Neural cell (in vitro differentiated cells): ENCODE measurements around the gene COPG1.

Experiments
- EZH2 ChIP-seq: fragments of 200-600, 300-800 bp; shearing (Covaris generic), sonication (generic); IDR thresholded peaks from 2 replicates; pipeline ENCODE4 v1.6.1; 2014; ENCODE audit warnings: antibody characterized with exemption, low read length, borderline replicate concordance, mild to moderate bottlenecking; ENCODE audit not compliant: insufficient read depth, poor library complexity, severe bottlenecking
- MXI1 ChIP-seq: fragments of 450-650 bp; conservative IDR thresholded peaks from 2 replicates; pipeline ENCODE4 v1.6.1; 2014; ENCODE audit warnings: antibody characterized with exemption, mild to moderate bottlenecking; ENCODE audit not compliant: poor library complexity, severe bottlenecking
- POLR2AphosphoS5 ChIP-seq: IDR thresholded peaks from 2 replicates; pipeline ENCODE4 v1.6.1; 2012
- RAD21 ChIP-seq: fragments of 450-650 bp; conservative IDR thresholded peaks from 2 replicates; pipeline ENCODE4 v1.6.1; 2014; ENCODE audit warnings: antibody characterized with exemption, mild to moderate bottlenecking, moderate library complexity
- TAF1 ChIP-seq: IDR thresholded peaks from 2 replicates; pipeline ENCODE4 v1.6.1; 2012; ENCODE audit warnings: low read depth
- TF ChIP-seq, protein P1 (sequence below): fragments of 450-650 bp; IDR thresholded peaks from 2 replicates; pipeline ENCODE4 v1.5.1; 2014; ENCODE audit warnings: antibody characterized with exemption, mild to moderate bottlenecking, moderate library complexity; ENCODE audit not compliant: poor library complexity, severe bottlenecking
- TF ChIP-seq, protein P2 (sequence below): IDR thresholded peaks from 2 replicates; pipeline ENCODE4 v1.6.1; 2012; ENCODE audit warnings: borderline replicate concordance

- TF ChIP-seq POLR2AphosphoS5 (no peak), RAD21 (no peak), TAF1 (no peak), EZH2 (no peak), MXI1 (no peak)
- TF ChIP-seq, protein P1, sequence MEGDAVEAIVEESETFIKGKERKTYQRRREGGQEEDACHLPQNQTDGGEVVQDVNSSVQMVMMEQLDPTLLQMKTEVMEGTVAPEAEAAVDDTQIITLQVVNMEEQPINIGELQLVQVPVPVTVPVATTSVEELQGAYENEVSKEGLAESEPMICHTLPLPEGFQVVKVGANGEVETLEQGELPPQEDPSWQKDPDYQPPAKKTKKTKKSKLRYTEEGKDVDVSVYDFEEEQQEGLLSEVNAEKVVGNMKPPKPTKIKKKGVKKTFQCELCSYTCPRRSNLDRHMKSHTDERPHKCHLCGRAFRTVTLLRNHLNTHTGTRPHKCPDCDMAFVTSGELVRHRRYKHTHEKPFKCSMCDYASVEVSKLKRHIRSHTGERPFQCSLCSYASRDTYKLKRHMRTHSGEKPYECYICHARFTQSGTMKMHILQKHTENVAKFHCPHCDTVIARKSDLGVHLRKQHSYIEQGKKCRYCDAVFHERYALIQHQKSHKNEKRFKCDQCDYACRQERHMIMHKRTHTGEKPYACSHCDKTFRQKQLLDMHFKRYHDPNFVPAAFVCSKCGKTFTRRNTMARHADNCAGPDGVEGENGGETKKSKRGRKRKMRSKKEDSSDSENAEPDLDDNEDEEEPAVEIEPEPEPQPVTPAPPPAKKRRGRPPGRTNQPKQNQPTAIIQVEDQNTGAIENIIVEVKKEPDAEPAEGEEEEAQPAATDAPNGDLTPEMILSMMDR: no peak
- TF ChIP-seq, protein P2, sequence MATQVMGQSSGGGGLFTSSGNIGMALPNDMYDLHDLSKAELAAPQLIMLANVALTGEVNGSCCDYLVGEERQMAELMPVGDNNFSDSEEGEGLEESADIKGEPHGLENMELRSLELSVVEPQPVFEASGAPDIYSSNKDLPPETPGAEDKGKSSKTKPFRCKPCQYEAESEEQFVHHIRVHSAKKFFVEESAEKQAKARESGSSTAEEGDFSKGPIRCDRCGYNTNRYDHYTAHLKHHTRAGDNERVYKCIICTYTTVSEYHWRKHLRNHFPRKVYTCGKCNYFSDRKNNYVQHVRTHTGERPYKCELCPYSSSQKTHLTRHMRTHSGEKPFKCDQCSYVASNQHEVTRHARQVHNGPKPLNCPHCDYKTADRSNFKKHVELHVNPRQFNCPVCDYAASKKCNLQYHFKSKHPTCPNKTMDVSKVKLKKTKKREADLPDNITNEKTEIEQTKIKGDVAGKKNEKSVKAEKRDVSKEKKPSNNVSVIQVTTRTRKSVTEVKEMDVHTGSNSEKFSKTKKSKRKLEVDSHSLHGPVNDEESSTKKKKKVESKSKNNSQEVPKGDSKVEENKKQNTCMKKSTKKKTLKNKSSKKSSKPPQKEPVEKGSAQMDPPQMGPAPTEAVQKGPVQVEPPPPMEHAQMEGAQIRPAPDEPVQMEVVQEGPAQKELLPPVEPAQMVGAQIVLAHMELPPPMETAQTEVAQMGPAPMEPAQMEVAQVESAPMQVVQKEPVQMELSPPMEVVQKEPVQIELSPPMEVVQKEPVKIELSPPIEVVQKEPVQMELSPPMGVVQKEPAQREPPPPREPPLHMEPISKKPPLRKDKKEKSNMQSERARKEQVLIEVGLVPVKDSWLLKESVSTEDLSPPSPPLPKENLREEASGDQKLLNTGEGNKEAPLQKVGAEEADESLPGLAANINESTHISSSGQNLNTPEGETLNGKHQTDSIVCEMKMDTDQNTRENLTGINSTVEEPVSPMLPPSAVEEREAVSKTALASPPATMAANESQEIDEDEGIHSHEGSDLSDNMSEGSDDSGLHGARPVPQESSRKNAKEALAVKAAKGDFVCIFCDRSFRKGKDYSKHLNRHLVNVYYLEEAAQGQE: no peak
Measured at GRCh38 chr3:129213238-129213637, 36.2 kb upstream of the COPG1 start.
